Measurements from ENCODE around the gene POLL.

POLL gene

GRCh38 chr10:101560298-101561067 is 27.6 kb downstream of the POLL start:
- DNase-seq (ENCODE audit: low read depth in 2 of 2), result no peak

- no peak for DNase-seq (ENCODE audit: low read depth in 2 of 2)
Measured at GRCh38 chr10:101559596-101560297, 28.3 kb downstream of the POLL start.

- no peak for DNase-seq (ENCODE audit: low read depth in 2 of 2)
Measured at GRCh38 chr10:101558671-101559595, 29.1 kb downstream of the POLL start.

- DNase-seq (ENCODE audit: low read depth in 2 of 2), result no peak
Measured at GRCh38 chr10:101558204-101558603, 29.9 kb downstream of the POLL start.

- DNase-seq (ENCODE audit: low read depth in 2 of 2), result no peak
Measured at GRCh38 chr10:101557541-101557940, 30.5 kb downstream of the POLL start.

- DNase-seq (ENCODE audit: low read depth in 2 of 2), result no peak
Measured at GRCh38 chr10:101552442-101552841, 35.6 kb downstream of the POLL start.

- DNase-seq (ENCODE audit: low read depth in 2 of 2), result no peak
Measured at GRCh38 chr10:101550965-101551364, 37.1 kb downstream of the POLL start.

GRCh38 chr10:101545898-101546297 is 42.2 kb downstream of the POLL start:
- no peak for DNase-seq (ENCODE audit: low read depth in 2 of 2)

- no peak for DNase-seq (ENCODE audit: low read depth in 2 of 2)
Measured at GRCh38 chr10:101538446-101538845, 49.6 kb downstream of the POLL start.

- no peak for DNase-seq (ENCODE audit: low read depth in 2 of 2)
Measured at GRCh38 chr10:101536800-101537199, 51.3 kb downstream of the POLL start.

- DNase-seq (ENCODE audit: low read depth in 2 of 2), result no peak
Measured at GRCh38 chr10:101535949-101536348, 52.1 kb downstream of the POLL start.

GRCh38 chr10:101529725-101530553 is 58.1 kb downstream of the POLL start:
- no peak for DNase-seq (ENCODE audit: low read depth in 2 of 2)

- DNase-seq (ENCODE audit: low read depth in 2 of 2), result no peak
Measured at GRCh38 chr10:101529207-101529606, 58.9 kb downstream of the POLL start.

All from stimulated activated CD4-positive, alpha-beta T cell treated with anti-CD3 and anti-CD28 coated beads, Interleukin-4, amount 100 ng/mL, for 48 hours (primary cell).